Erythroblast (primary cell): ENCODE data around the gene HPCAL1.

Source experiments
- GATA1 ChIP-seq: IDR thresholded peaks from 2 replicates; pipeline ENCODE4 v1.6.1; 2011; ENCODE audit warnings: low read depth, mild to moderate bottlenecking, control low read depth, low read length, moderate library complexity
- POLR2A ChIP-seq: IDR thresholded peaks from 2 replicates; pipeline ENCODE4 v1.6.1; 2011; ENCODE audit warnings: mild to moderate bottlenecking, low read length

GRCh38 chr2:10363861-10364610 lies 61.3 kb downstream of the HPCAL1 start:
- TF ChIP-seq POLR2A = no peak
- TF ChIP-seq GATA1 = no peak
